Activated CD4-positive, alpha-beta T cell treated with anti-CD3 and anti-CD28 coated beads, Interleukin-2, amount 10 ng/mL, durations not matched to agents 7 days and 5 days (primary cell): ENCODE measurements around the gene ANKS1B. TPM values are rescaled to one million over a fixed set of nuclear protein-coding genes. Genes with fewer than 3 reads are reported as not detected.

Source experiments
- CTCF ChIA-PET: fragments of 350-600 bp; sonication (Branson Sonifier 250); formaldehyde crosslinking; loops from one replicate; lab custom pipeline; 2021; ENCODE audit warnings: antibody characterized with exemption; lab: Charles Lee
- POLR2A ChIA-PET: fragments of 350-600 bp; sonication (Branson Sonifier 250); formaldehyde crosslinking; loops from one replicate; lab custom pipeline; 2021; ENCODE audit warnings: antibody characterized with exemption; lab: Charles Lee
- DNase-seq: peaks from one replicate; pipeline ENCODE4 v3.0.0-alpha.2; 2020
- H3K27ac Mint-ChIP-seq: one replicate; pipeline ENCODE4 v1.8.0; 2021; ENCODE audit warnings: mild to moderate bottlenecking, moderate library complexity, mixed read lengths
- H3K27me3 Mint-ChIP-seq: one replicate; pipeline ENCODE4 v1.8.0; 2021; ENCODE audit warnings: mixed read lengths
- H3K36me3 Mint-ChIP-seq: one replicate; pipeline ENCODE4 v1.8.0; 2021; ENCODE audit warnings: low read depth, mixed read lengths
- H3K4me1 Mint-ChIP-seq: one replicate; pipeline ENCODE4 v1.8.0; 2021; ENCODE audit warnings: mixed read lengths
- H3K4me3 Mint-ChIP-seq: one replicate; pipeline ENCODE4 v1.8.0; 2021; ENCODE audit warnings: mild to moderate bottlenecking, moderate library complexity, mixed read lengths
- H3K9me3 Mint-ChIP-seq: one replicate; pipeline ENCODE4 v1.8.0; 2021; ENCODE audit warnings: mixed read lengths
- total RNA-seq, 2 experiments: library from RNA; stranded (reverse); gene quantifications; one replicate each; pipeline ENCODE4 v1.2.3, GENCODE V29; 2021

The ANKS1B gene
- total RNA-seq, 2 experiments from 2014 or later: 0.17 to 0.25 TPM

GRCh38 chr12:99122959-99123358 is 861.8 kb downstream of the ANKS1B start:
- no peaks in the 10 kb centered on the region for H3K36me3 Mint-ChIP-seq
- ChIA-PET CTCF (no interaction called here), POLR2A (no interaction called here)
- no peaks in the 10 kb centered on the region for H3K9me3 Mint-ChIP-seq
- no peaks in the 10 kb centered on the region for H3K4me1 Mint-ChIP-seq
- no peak overlapping the region for H3K4me3 Mint-ChIP-seq
- DNase-seq: no peak
- H3K27me3 Mint-ChIP-seq: no peaks in the 10 kb centered on the region
- no peak overlapping the region for H3K27ac Mint-ChIP-seq

- H3K36me3 Mint-ChIP-seq: no peaks in the 10 kb centered on the region
- no peaks in the 10 kb centered on the region for H3K27me3 Mint-ChIP-seq
- ChIA-PET POLR2A (no interaction called here), CTCF (no interaction called here)
- DNase-seq: no peak
- H3K9me3 Mint-ChIP-seq: no peaks in the 10 kb centered on the region
- H3K27ac Mint-ChIP-seq: no peak overlapping the region
- no peak overlapping the region for H3K4me3 Mint-ChIP-seq
- H3K4me1 Mint-ChIP-seq: no peaks in the 10 kb centered on the region
These were observed 862.2 kb downstream of the ANKS1B start for GRCh38 chr12:99122496-99122895.

DNA sequence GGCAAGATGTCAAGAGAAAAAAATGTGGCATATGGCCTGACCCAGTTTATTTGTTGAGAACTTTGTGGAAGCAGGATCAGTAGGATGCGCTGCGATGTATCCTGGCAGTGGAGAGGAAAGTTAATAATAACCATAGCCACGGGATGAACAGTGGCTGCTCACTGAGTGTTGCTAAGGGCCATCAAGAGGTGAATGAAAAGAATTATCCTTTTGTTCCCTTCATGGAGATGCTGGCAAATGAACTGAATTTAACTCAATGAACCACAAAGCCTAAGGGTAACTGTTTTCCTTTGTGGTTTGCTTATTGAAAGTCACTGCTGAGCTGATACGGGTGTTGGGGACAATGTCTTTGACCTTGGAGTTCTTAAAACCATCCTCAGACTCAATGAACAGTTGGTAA is 863.2 kb downstream of the ANKS1B start:
- ChIA-PET CTCF (no interaction called here), POLR2A (no interaction called here)
- H3K4me1 Mint-ChIP-seq: no peaks in the 10 kb centered on the region
- H3K9me3 Mint-ChIP-seq: no peaks in the 10 kb centered on the region
- H3K4me3 Mint-ChIP-seq: no peak overlapping the region
- no peaks in the 10 kb centered on the region for H3K27me3 Mint-ChIP-seq
- DNase-seq: no peak
- no peaks in the 10 kb centered on the region for H3K36me3 Mint-ChIP-seq
- no peak overlapping the region for H3K27ac Mint-ChIP-seq

DNA sequence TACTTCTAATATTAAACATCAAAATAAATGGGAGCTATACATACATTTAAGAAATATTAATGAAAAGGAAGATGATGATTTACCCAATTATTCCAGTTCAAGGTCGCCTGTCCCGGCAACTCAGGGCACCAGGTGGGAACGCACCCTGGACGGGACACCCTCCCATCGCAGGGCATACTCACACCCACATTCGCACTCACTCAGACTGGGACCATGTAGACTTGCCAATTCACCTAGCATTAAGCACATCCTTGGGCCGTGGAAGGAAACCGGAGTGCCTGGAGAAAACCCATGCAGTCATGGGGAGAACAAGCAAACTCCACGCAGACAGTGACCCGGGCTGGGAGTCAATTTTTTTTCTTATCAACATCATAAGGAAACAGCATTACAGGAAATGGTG is 864.8 kb downstream of the ANKS1B start:
- ChIA-PET CTCF (no interaction called here), POLR2A (no interaction called here)
- no peak for DNase-seq
- H3K27me3 Mint-ChIP-seq: no peaks in the 10 kb centered on the region
- no peak overlapping the region for H3K4me3 Mint-ChIP-seq
- no peaks in the 10 kb centered on the region for H3K4me1 Mint-ChIP-seq
- H3K36me3 Mint-ChIP-seq: no peaks in the 10 kb centered on the region
- no peaks in the 10 kb centered on the region for H3K9me3 Mint-ChIP-seq
- no peak overlapping the region for H3K27ac Mint-ChIP-seq

DNA sequence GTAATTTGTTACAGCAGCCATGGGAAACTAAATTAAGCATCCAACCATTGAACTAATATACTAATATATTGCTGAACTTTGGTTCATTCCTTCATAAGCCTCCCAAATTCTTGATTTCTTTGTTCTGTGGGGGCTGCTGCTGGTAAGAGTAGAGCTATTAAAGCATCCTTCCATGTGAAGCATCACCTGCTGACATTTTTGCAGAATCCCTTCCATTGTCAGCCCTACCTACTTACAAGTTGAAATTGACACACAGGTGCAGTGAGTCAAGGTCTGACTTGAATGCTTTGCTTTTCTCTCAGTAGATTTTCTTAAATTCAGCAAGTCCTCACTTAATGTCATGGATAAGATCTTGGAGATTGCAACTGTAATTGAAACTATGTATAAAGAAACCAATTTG is 865.3 kb downstream of the ANKS1B start:
- H3K4me3 Mint-ChIP-seq: no peak overlapping the region
- H3K27ac Mint-ChIP-seq: no peak overlapping the region
- H3K36me3 Mint-ChIP-seq: no peaks in the 10 kb centered on the region
- no peaks in the 10 kb centered on the region for H3K4me1 Mint-ChIP-seq
- ChIA-PET POLR2A (no interaction called here), CTCF (no interaction called here)
- no peaks in the 10 kb centered on the region for H3K27me3 Mint-ChIP-seq
- H3K9me3 Mint-ChIP-seq: no peaks in the 10 kb centered on the region
- DNase-seq: no peak

GRCh38 chr12:99111600-99111999 is 873.1 kb downstream of the ANKS1B start:
- no peak for DNase-seq
- no peak overlapping the region for H3K4me3 Mint-ChIP-seq
- ChIA-PET POLR2A (no interaction called here), CTCF (no interaction called here)
- no peak overlapping the region for H3K27ac Mint-ChIP-seq
- no peaks in the 10 kb centered on the region for H3K4me1 Mint-ChIP-seq
- H3K9me3 Mint-ChIP-seq: no peaks in the 10 kb centered on the region
- no peaks in the 10 kb centered on the region for H3K36me3 Mint-ChIP-seq
- H3K27me3 Mint-ChIP-seq: no peaks in the 10 kb centered on the region

- H3K9me3 Mint-ChIP-seq: no peaks in the 10 kb centered on the region
These were observed 873.9 kb downstream of the ANKS1B start for GRCh38 chr12:99110868-99111267.

GRCh38 chr12:99110212-99110611 is 874.5 kb downstream of the ANKS1B start:
- Mint-ChIP-seq H3K27ac (no peak overlapping the region), H3K4me1 (no peaks in the 10 kb centered on the region)

More at GRCh38 chr12:99110868-99111267, 873.9 kb downstream of the ANKS1B start:
- no peaks in the 10 kb centered on the region for H3K27me3 Mint-ChIP-seq
- CTCF ChIA-PET: no interaction called here
- H3K4me3 Mint-ChIP-seq: no peak overlapping the region
- POLR2A ChIA-PET: no interaction called here
- no peak overlapping the region for H3K27ac Mint-ChIP-seq
- H3K4me1 Mint-ChIP-seq: no peaks in the 10 kb centered on the region
- no peaks in the 10 kb centered on the region for H3K36me3 Mint-ChIP-seq
- no peak for DNase-seq

GRCh38 chr12:99108924-99109323 is 875.8 kb downstream of the ANKS1B start:
- no peak for DNase-seq
- POLR2A ChIA-PET: no interaction called here
- Mint-ChIP-seq H3K27ac (no peak overlapping the region), H3K4me3 (no peak overlapping the region), H3K36me3 (no peaks in the 10 kb centered on the region), H3K9me3 (no peaks in the 10 kb centered on the region), H3K27me3 (no peaks in the 10 kb centered on the region), H3K4me1 (no peaks in the 10 kb centered on the region)
- CTCF ChIA-PET: no interaction called here

More at GRCh38 chr12:99110212-99110611, 874.5 kb downstream of the ANKS1B start:
- Mint-ChIP-seq H3K36me3 (no peaks in the 10 kb centered on the region), H3K4me3 (no peak overlapping the region), H3K27me3 (no peaks in the 10 kb centered on the region), H3K9me3 (no peaks in the 10 kb centered on the region)
- DNase-seq: no peak
- POLR2A ChIA-PET: interaction anchor here (0.6 kb wide), 1 partner anchor 147 kb away, joined by 5 read pairs; no protein-coding TSS in a partner anchor
- CTCF ChIA-PET: interaction anchor here (0.8 kb wide), 1 partner anchor 100 kb away, joined by 3 read pairs; no protein-coding TSS in a partner anchor

DNA sequence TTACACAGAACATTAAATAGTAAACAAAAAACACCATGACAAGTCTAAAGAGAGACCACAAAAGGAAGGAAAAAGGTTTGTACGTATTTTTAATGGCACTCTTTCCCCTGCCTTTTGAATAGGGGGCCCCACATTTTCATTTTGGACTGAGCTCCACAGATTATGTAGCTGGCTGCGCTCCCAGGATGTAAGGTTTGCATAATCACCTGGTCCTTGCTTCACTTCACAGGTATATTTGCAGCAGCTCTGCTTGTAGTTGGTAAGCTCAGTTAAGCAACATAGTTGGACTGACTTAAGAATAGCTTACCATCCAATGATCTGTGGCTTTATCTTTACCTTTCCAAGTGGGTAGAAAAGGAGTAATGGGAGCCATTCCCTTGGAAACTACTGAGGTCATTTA is 885.0 kb downstream of the ANKS1B start:
- ChIA-PET CTCF (interaction anchor here (0.5 kb wide), 1 partner anchor 525 kb away, joined by 4 read pairs; no protein-coding TSS in a partner anchor), POLR2A (no interaction called here)
- H3K27ac Mint-ChIP-seq: no peak overlapping the region
- H3K4me1 Mint-ChIP-seq: no peaks in the 10 kb centered on the region
- H3K27me3 Mint-ChIP-seq: no peaks in the 10 kb centered on the region
- no peaks in the 10 kb centered on the region for H3K9me3 Mint-ChIP-seq
- no peak for DNase-seq
- no peak overlapping the region for H3K4me3 Mint-ChIP-seq
- H3K36me3 Mint-ChIP-seq: no peaks in the 10 kb centered on the region

DNA sequence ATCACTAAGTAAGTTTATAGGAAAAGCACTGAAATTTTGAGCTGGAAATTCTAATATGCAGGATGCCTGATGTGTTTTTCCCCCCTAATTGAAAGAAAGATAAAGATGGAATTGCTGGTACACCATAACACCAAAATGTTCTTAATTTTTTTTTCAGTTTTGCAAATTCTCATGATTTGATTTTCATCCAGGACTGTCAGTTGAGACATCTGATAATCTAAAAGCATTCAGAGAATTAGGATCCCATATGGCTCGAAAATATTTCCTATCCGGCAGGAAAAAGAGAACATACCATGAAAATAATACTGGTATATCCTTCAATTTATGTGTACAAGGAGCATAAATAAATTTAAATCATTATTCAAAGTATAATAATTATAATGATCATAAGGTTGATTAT is 887.6 kb downstream of the ANKS1B start:
- Mint-ChIP-seq H3K4me3 (no peak overlapping the region), H3K27ac (no peak overlapping the region), H3K36me3 (no peaks in the 10 kb centered on the region), H3K9me3 (no peaks in the 10 kb centered on the region), H3K27me3 (no peaks in the 10 kb centered on the region), H3K4me1 (no peaks in the 10 kb centered on the region)
- no peak for DNase-seq
- ChIA-PET POLR2A (no interaction called here), CTCF (no interaction called here)

GRCh38 chr12:99093166-99093565 is 891.6 kb downstream of the ANKS1B start:
- CTCF ChIA-PET: no interaction called here
- POLR2A ChIA-PET: no interaction called here
- H3K4me1 Mint-ChIP-seq: no peaks in the 10 kb centered on the region

GRCh38 chr12:99092100-99092851 is 892.5 kb downstream of the ANKS1B start:
- H3K27me3 Mint-ChIP-seq: no peaks in the 10 kb centered on the region
- DNase-seq: no peak
- H3K4me3 Mint-ChIP-seq: no peak overlapping the region
- no peak overlapping the region for H3K27ac Mint-ChIP-seq
- ChIA-PET CTCF (interaction anchor here (0.7 kb wide), 1 partner anchor 46 kb away, joined by 4 read pairs; no protein-coding TSS in a partner anchor), POLR2A (no interaction called here)
- no peaks in the 10 kb centered on the region for H3K4me1 Mint-ChIP-seq
- no peaks in the 10 kb centered on the region for H3K36me3 Mint-ChIP-seq
- no peaks in the 10 kb centered on the region for H3K9me3 Mint-ChIP-seq

More at GRCh38 chr12:99093166-99093565, 891.6 kb downstream of the ANKS1B start:
- H3K4me3 Mint-ChIP-seq: no peak overlapping the region
- no peaks in the 10 kb centered on the region for H3K36me3 Mint-ChIP-seq
- no peaks in the 10 kb centered on the region for H3K27me3 Mint-ChIP-seq
- DNase-seq: no peak
- H3K9me3 Mint-ChIP-seq: no peaks in the 10 kb centered on the region
- no peak overlapping the region for H3K27ac Mint-ChIP-seq

GRCh38 chr12:99087278-99087677 is 897.5 kb downstream of the ANKS1B start:
- H3K36me3 Mint-ChIP-seq: no peaks in the 10 kb centered on the region
- no peak overlapping the region for H3K27ac Mint-ChIP-seq
- H3K27me3 Mint-ChIP-seq: no peaks in the 10 kb centered on the region
- H3K9me3 Mint-ChIP-seq: no peaks in the 10 kb centered on the region
- H3K4me1 Mint-ChIP-seq: no peaks in the 10 kb centered on the region
- POLR2A ChIA-PET: no interaction called here
- H3K4me3 Mint-ChIP-seq: no peak overlapping the region
- CTCF ChIA-PET: no interaction called here
- no peak for DNase-seq
